GM12873 (cell line): ENCODE data around the gene FEM1C.

Experiments
- CTCF ChIP-seq: IDR thresholded peaks from 2 replicates; pipeline ENCODE4 v1.5.1; 2012; ENCODE audit warnings: low read depth, mild to moderate bottlenecking, moderate library complexity, low read length, control low read depth; ENCODE audit not compliant: insufficient read depth; ENCODE audit errors: missing control alignments

FEM1C gene

GRCh38 chr5:115520191-115520590 is 24.4 kb downstream of the FEM1C start:
- no peak for TF ChIP-seq CTCF

GRCh38 chr5:115516372-115516771 is 28.2 kb downstream of the FEM1C start:
- no peak for TF ChIP-seq CTCF

- no peak for TF ChIP-seq CTCF
These were observed 30.4 kb downstream of the FEM1C start for GRCh38 chr5:115514220-115514619.

GRCh38 chr5:115511632-115512031 is 32.9 kb downstream of the FEM1C start:
- no peak for TF ChIP-seq CTCF

- no peak for TF ChIP-seq CTCF
These were observed 34.4 kb downstream of the FEM1C start for GRCh38 chr5:115510145-115510645.

GRCh38 chr5:115509547-115509946 is 35.0 kb downstream of the FEM1C start:
- TF ChIP-seq CTCF, result no peak

- TF ChIP-seq CTCF, result no peak
These were observed 36.9 kb downstream of the FEM1C start for GRCh38 chr5:115507681-115508080.
